Keratinocyte (primary cell): ENCODE results near the gene ECEL1.

ENCODE experiments used
- EZH2 ChIP-seq: IDR thresholded peaks from one replicate; pipeline ENCODE4 v1.6.1; 2012; ENCODE audit warnings: inconsistent platforms, mild to moderate bottlenecking, low read length, moderate library complexity
- TF ChIP-seq, protein P1 (sequence below), 3 experiments: IDR thresholded peaks in 1 of 3; conservative IDR thresholded peaks in 1 of 3; optimal IDR thresholded peaks in 1 of 3; 2 replicates in 2 of 3; 3 replicates in 1 of 3; pipeline versions ENCODE3 to v1.5.1; 2011; ENCODE audit warnings: low read length in 3 of 3, mild to moderate bottlenecking in 3 of 3, moderate library complexity in 2 of 3, control low read depth in 1 of 3, inconsistent platforms in 1 of 3; ENCODE audit not compliant: insufficient read depth in 2 of 3; ENCODE audit errors: extremely low read depth in 1 of 3

DNA sequence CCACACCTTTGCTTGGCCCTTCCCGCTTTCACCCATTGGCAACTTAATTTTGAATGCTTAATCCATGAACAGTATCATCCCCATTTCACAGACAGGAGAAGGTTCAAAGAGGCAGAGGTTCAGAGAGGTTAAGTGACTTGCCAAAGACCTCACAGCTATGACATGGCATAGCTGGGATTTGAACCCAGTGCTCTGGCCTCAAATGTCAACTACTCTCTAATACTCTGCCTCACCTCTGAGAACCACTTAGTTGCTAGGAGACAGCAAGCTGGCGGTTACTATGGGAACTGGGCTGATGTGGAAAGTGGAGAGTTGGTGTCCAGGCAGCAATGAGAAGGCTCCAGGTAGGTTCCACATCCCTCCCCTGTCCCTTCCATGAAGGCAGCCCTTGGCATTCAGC, 16.8 kb upstream of the ECEL1 start:
- TF ChIP-seq, protein P1, sequence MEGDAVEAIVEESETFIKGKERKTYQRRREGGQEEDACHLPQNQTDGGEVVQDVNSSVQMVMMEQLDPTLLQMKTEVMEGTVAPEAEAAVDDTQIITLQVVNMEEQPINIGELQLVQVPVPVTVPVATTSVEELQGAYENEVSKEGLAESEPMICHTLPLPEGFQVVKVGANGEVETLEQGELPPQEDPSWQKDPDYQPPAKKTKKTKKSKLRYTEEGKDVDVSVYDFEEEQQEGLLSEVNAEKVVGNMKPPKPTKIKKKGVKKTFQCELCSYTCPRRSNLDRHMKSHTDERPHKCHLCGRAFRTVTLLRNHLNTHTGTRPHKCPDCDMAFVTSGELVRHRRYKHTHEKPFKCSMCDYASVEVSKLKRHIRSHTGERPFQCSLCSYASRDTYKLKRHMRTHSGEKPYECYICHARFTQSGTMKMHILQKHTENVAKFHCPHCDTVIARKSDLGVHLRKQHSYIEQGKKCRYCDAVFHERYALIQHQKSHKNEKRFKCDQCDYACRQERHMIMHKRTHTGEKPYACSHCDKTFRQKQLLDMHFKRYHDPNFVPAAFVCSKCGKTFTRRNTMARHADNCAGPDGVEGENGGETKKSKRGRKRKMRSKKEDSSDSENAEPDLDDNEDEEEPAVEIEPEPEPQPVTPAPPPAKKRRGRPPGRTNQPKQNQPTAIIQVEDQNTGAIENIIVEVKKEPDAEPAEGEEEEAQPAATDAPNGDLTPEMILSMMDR (optimal IDR thresholded peaks at IDR 0.05 in 1 of 3, IDR thresholded peaks at IDR 0.05 in 1 of 3, conservative IDR thresholded peaks at IDR 0.05 in 1 of 3; ENCODE audit: extremely low read depth in 1 of 3, insufficient read depth in 2 of 3, low read length in 3 of 3): no peak
- TF ChIP-seq EZH2: no peak
